ENCODE measurements around the gene RAB22A. TPM values are rescaled to one million over a fixed set of nuclear protein-coding genes. Genes with fewer than 3 reads are reported as not detected.

The RAB22A gene
- total RNA-seq, 1 donor = 23.9 TPM

GRCh38 chr20:58267389-58268215 lies 41.9 kb upstream of the RAB22A start:
- Histone ChIP-seq H3K9me3 (ENCODE audit: low read depth, low read length) (no peaks in the 10 kb centered on the region), H4K20me1 (ENCODE audit: insufficient read depth, low read length) (peaks cover 12% of the 10 kb centered on the region), H3K4me1 (ENCODE audit: insufficient read depth, low read length) (peaks cover 5% of the 10 kb centered on the region), H2AFZ (ENCODE audit: low read length) (no peak overlapping the region), H3K27ac (ENCODE audit: low read depth, low read length) (no peak overlapping the region), H3K27me3 (ENCODE audit: insufficient read depth, low read length) (no peaks in the 10 kb centered on the region), H3K79me2 (ENCODE audit: insufficient read depth, low read length) (peaks cover 5% of the 10 kb centered on the region), H3K4me2 (ENCODE audit: insufficient read depth, low read length) (no peak overlapping the region), H3K4me3 (ENCODE audit: insufficient read depth, low read length) (no peak overlapping the region), H3K36me3 (ENCODE audit: insufficient read depth, low read length) (peaks cover 51% of the 10 kb centered on the region)
- no peak for DNase-seq (ENCODE audit: insufficient read length, low spot score, missing footprints)
- TF ChIP-seq CTCF (IDR thresholded peaks at IDR 0.05; ENCODE audit: extremely low read depth, low read depth, low read length) = no peak

- Histone ChIP-seq H3K27me3 (ENCODE audit: insufficient read depth, low read length) (no peaks in the 10 kb centered on the region), H3K4me2 (ENCODE audit: insufficient read depth, low read length) (no peak overlapping the region), H3K9me3 (ENCODE audit: low read depth, low read length) (no peaks in the 10 kb centered on the region), H2AFZ (ENCODE audit: low read length) (no peak overlapping the region), H4K20me1 (ENCODE audit: insufficient read depth, low read length) (peaks cover 11% of the 10 kb centered on the region), H3K36me3 (ENCODE audit: insufficient read depth, low read length) (peaks cover 46% of the 10 kb centered on the region), H3K4me3 (ENCODE audit: insufficient read depth, low read length) (no peak overlapping the region), H3K27ac (ENCODE audit: low read depth, low read length) (no peak overlapping the region), H3K79me2 (ENCODE audit: insufficient read depth, low read length) (peaks cover 13% of the 10 kb centered on the region), H3K4me1 (ENCODE audit: insufficient read depth, low read length) (peaks cover 5% of the 10 kb centered on the region)
- DNase-seq (ENCODE audit: insufficient read length, low spot score, missing footprints) = no peak
- TF ChIP-seq CTCF (IDR thresholded peaks at IDR 0.05; ENCODE audit: extremely low read depth, low read depth, low read length) = no peak
Observed at GRCh38 chr20:58268421-58268821, 41.1 kb upstream of the RAB22A start.

GRCh38 chr20:58268936-58269619 lies 40.4 kb upstream of the RAB22A start:
- H3K4me2 ChIP-seq (ENCODE audit: insufficient read depth, low read length) = no peak overlapping the region
- DNase-seq (ENCODE audit: insufficient read length, low spot score, missing footprints) = no peak
- peaks cover 5% of the 10 kb centered on the region for H3K4me1 ChIP-seq (ENCODE audit: insufficient read depth, low read length)
- peaks cover 45% of the 10 kb centered on the region for H3K36me3 ChIP-seq (ENCODE audit: insufficient read depth, low read length)
- H3K27ac ChIP-seq (ENCODE audit: low read depth, low read length) = no peak overlapping the region
- peaks cover 13% of the 10 kb centered on the region for H4K20me1 ChIP-seq (ENCODE audit: insufficient read depth, low read length)
- H3K27me3 ChIP-seq (ENCODE audit: insufficient read depth, low read length) = no peaks in the 10 kb centered on the region
- no peak for TF ChIP-seq CTCF (IDR thresholded peaks at IDR 0.05; ENCODE audit: extremely low read depth, low read depth, low read length)
- no peak overlapping the region for H3K4me3 ChIP-seq (ENCODE audit: insufficient read depth, low read length)
- H2AFZ ChIP-seq (ENCODE audit: low read length) = no peak overlapping the region
- no peaks in the 10 kb centered on the region for H3K9me3 ChIP-seq (ENCODE audit: low read depth, low read length)
- peaks cover 19% of the 10 kb centered on the region for H3K79me2 ChIP-seq (ENCODE audit: insufficient read depth, low read length)
